ENCODE data around the gene MTMR3.

The MTMR3 gene

GRCh38 chr22:29885610-29886009, 2.6 kb downstream of the MTMR3 start:
- Histone ChIP-seq H3K4me3 (IDR thresholded peaks at IDR 0.05; ENCODE audit: insufficient read depth, low read depth, low read length) (no peak overlapping the region), H3K79me2 (ENCODE audit: insufficient read depth, low read depth) (peaks cover 54% of the 10 kb centered on the region; the same call in 1 of the 2 replicates), H3K4me1 (ENCODE audit: low read depth, poor library complexity, severe bottlenecking) (peaks cover 11% of the 10 kb centered on the region), H3K9ac (no peak overlapping the region), H2AFZ (ENCODE audit: low read depth) (no peak overlapping the region), H3K36me3 (ENCODE audit: insufficient read depth) (no peaks in the 10 kb centered on the region), H3K27ac (no peak overlapping the region), H3K4me2 (no peak overlapping the region), H3K27me3 (ENCODE audit: insufficient read depth, low read depth) (no peaks in the 10 kb centered on the region), H4K20me1 (ENCODE audit: insufficient read depth) (no peaks in the 10 kb centered on the region)
- no peak for TF ChIP-seq CTCF (conservative IDR thresholded peaks at IDR 0.05; ENCODE audit: low read depth, low read length)

DNA sequence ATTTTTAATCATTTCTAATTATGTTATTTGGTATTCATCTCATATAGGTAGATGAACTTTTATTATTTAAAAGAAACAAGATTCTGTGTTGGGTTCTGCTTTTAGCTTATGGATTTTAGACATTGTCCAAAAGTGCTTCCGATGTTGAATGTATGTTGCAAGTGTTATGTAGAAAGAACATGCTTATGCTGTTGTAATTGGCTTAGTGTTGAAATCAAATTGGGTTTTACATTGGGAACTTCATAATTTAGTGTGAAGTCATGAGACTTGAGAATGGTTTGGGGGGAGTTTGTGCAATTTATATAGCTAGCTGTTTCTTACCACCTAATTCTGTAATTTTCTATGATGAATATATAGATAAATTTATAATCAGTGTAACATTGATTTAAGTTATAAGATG, 3.6 kb downstream of the MTMR3 start:
- no peaks in the 10 kb centered on the region for H4K20me1 ChIP-seq (ENCODE audit: insufficient read depth)

GRCh38 chr22:29887358-29887757, 4.4 kb downstream of the MTMR3 start:
- H3K27ac ChIP-seq, result no peak overlapping the region
- H3K4me2 ChIP-seq, result no peak overlapping the region
- H3K4me1 ChIP-seq (ENCODE audit: low read depth, poor library complexity, severe bottlenecking), result peaks cover 10% of the 10 kb centered on the region
- no peaks in the 10 kb centered on the region for H4K20me1 ChIP-seq (ENCODE audit: insufficient read depth)
- no peaks in the 10 kb centered on the region for H3K27me3 ChIP-seq (ENCODE audit: insufficient read depth, low read depth)
- H2AFZ ChIP-seq (ENCODE audit: low read depth), result no peak overlapping the region
- H3K36me3 ChIP-seq (ENCODE audit: insufficient read depth), result no peaks in the 10 kb centered on the region
- H3K79me2 ChIP-seq (ENCODE audit: insufficient read depth, low read depth), result peaks cover 61% of the 10 kb centered on the region; the same call in 1 of the 2 replicates
- H3K4me3 ChIP-seq (IDR thresholded peaks at IDR 0.05; ENCODE audit: insufficient read depth, low read depth, low read length), result no peak overlapping the region
- no peak for TF ChIP-seq CTCF (conservative IDR thresholded peaks at IDR 0.05; ENCODE audit: low read depth, low read length)
- H3K9ac ChIP-seq, result no peak overlapping the region

More for the DNA sequence above, 3.6 kb downstream of the MTMR3 start:
- Histone ChIP-seq H3K79me2 (ENCODE audit: insufficient read depth, low read depth) (peaks cover 56% of the 10 kb centered on the region; the same call in 1 of the 2 replicates), H3K27me3 (ENCODE audit: insufficient read depth, low read depth) (no peaks in the 10 kb centered on the region), H3K9ac (no peak overlapping the region), H3K4me1 (ENCODE audit: low read depth, poor library complexity, severe bottlenecking) (peaks cover 11% of the 10 kb centered on the region), H3K27ac (no peak overlapping the region), H2AFZ (ENCODE audit: low read depth) (no peak overlapping the region), H3K4me2 (no peak overlapping the region), H3K36me3 (ENCODE audit: insufficient read depth) (no peaks in the 10 kb centered on the region), H3K4me3 (IDR thresholded peaks at IDR 0.05; ENCODE audit: insufficient read depth, low read depth, low read length) (no peak overlapping the region)
- TF ChIP-seq CTCF (conservative IDR thresholded peaks at IDR 0.05; ENCODE audit: low read depth, low read length), result no peak

DNA sequence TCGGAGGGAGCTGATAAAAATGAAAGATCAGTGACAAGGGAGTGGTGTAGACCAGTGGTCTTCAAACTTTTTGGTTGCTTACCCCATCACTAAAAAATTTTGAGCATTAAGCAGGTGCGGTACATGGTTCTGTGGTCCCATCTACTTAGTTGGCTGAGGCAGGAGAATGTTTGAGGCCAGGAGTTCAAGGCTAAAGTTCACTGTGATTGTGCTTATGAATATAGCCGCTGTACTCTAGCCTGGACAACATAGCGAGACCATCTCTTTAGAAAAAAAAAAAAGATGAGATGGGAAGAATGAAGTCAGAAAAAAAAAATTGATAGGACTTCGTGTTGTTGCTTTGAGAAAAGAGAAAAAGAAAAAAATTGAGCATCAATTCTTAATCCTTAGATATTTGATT, 7.8 kb downstream of the MTMR3 start:
- Histone ChIP-seq H3K4me2 (no peak overlapping the region), H3K27ac (no peak overlapping the region), H3K4me1 (ENCODE audit: low read depth, poor library complexity, severe bottlenecking) (no peaks in the 10 kb centered on the region), H3K4me3 (IDR thresholded peaks at IDR 0.05; ENCODE audit: insufficient read depth, low read depth, low read length) (no peak overlapping the region), H3K27me3 (ENCODE audit: insufficient read depth, low read depth) (no peaks in the 10 kb centered on the region), H4K20me1 (ENCODE audit: insufficient read depth) (no peaks in the 10 kb centered on the region), H3K36me3 (ENCODE audit: insufficient read depth) (no peaks in the 10 kb centered on the region), H3K9ac (no peak overlapping the region), H3K79me2 (ENCODE audit: insufficient read depth, low read depth) (peaks cover 63% of the 10 kb centered on the region; the same call in 1 of the 2 replicates), H2AFZ (ENCODE audit: low read depth) (no peak overlapping the region)
- no peak for TF ChIP-seq CTCF (conservative IDR thresholded peaks at IDR 0.05; ENCODE audit: low read depth, low read length)
